GM12874 (cell line): ENCODE data around the gene AFAP1.

Experiments used
- CTCF ChIP-seq: IDR thresholded peaks from 2 replicates; pipeline ENCODE4 v1.5.1; 2011; ENCODE audit warnings: low read depth, mild to moderate bottlenecking, control low read depth, low read length, moderate library complexity; ENCODE audit not compliant: insufficient read depth

The AFAP1 gene

GRCh38 chr4:7933651-7934510 is 5.8 kb downstream of the AFAP1 start:
- TF ChIP-seq CTCF = no peak

GRCh38 chr4:7932287-7932686 is 7.4 kb downstream of the AFAP1 start:
- TF ChIP-seq CTCF = no peak

- no peak for TF ChIP-seq CTCF
Measured at GRCh38 chr4:7929118-7929951, 10.3 kb downstream of the AFAP1 start.

GRCh38 chr4:7928711-7929110 is 10.9 kb downstream of the AFAP1 start:
- no peak for TF ChIP-seq CTCF

GRCh38 chr4:7926822-7927221 is 12.8 kb downstream of the AFAP1 start:
- TF ChIP-seq CTCF = no peak

GRCh38 chr4:7924570-7924969 is 15.1 kb downstream of the AFAP1 start:
- TF ChIP-seq CTCF = no peak

- TF ChIP-seq CTCF = no peak
Measured at GRCh38 chr4:7924163-7924562, 15.5 kb downstream of the AFAP1 start.
